Measurements from ENCODE around the gene RETREG1. TPM values are rescaled to one million over a fixed set of nuclear protein-coding genes. Genes with fewer than 3 reads are reported as not detected.
"Not testable (repeated sequence)": the region's sequence is repeated elsewhere in the genome, so short reads cannot be mapped to it uniquely, and the experiment has no call there.

RETREG1 gene
- total RNA-seq, 1 donor from 2014 or later = 8.3 TPM

DNA sequence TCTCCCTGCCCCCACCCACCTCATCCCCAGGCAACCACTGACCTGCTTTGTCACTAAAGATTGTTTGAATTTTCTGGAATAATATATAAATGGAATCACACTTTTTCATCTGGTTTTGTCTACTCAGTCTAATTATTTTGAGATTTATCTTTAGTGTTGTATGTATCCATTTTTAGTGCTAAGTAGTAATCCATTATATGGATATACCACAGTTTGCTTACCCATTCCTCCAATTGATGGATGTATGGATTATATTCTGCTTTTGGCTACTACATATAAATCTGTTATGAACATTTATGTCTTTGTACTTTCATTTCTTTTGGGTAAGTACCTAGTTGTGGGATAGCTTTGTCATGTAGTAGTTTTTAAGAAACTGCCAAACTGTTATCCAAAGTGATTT, 136.7 kb downstream of the RETREG1 start:
- Mint-ChIP-seq H3K27ac (no peak overlapping the region), H3K36me3 (no peaks in the 10 kb centered on the region), H3K27me3 (ENCODE audit: low read depth) (no peaks in the 10 kb centered on the region), H3K4me3 (no peak overlapping the region), H3K4me1 (peaks cover 15% of the 10 kb centered on the region), H3K9me3 (peaks cover 15% of the 10 kb centered on the region)
- TF ChIP-seq, protein P1, sequence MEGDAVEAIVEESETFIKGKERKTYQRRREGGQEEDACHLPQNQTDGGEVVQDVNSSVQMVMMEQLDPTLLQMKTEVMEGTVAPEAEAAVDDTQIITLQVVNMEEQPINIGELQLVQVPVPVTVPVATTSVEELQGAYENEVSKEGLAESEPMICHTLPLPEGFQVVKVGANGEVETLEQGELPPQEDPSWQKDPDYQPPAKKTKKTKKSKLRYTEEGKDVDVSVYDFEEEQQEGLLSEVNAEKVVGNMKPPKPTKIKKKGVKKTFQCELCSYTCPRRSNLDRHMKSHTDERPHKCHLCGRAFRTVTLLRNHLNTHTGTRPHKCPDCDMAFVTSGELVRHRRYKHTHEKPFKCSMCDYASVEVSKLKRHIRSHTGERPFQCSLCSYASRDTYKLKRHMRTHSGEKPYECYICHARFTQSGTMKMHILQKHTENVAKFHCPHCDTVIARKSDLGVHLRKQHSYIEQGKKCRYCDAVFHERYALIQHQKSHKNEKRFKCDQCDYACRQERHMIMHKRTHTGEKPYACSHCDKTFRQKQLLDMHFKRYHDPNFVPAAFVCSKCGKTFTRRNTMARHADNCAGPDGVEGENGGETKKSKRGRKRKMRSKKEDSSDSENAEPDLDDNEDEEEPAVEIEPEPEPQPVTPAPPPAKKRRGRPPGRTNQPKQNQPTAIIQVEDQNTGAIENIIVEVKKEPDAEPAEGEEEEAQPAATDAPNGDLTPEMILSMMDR (IDR thresholded peaks at IDR 0.05; ENCODE audit: unreplicated experiment) = no peak
- no peak for DNase-seq (ENCODE audit: low spot score in 2 of 2, unreplicated experiment in 2 of 2)

DNA sequence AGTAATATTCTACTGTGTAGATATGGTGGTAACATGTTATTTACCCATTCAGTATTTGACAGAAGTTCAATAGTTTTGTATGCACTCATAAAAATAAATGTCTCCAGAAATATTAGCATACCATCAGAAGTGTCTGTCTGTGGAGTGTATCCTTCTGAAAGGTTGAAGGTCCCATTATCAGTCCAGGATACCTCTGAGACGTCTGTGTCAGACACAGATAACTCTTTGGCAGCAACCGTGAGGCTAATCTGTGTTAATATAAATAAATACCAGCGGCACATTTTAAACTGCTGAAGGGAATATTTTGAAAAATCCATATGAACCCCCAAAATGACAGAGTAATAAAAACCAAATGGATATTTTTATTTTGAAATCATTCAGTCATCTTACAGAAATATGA, 139.3 kb downstream of the RETREG1 start:
- Mint-ChIP-seq H3K4me3 (no peak overlapping the region), H3K9me3 (peaks cover 15% of the 10 kb centered on the region)

DNA sequence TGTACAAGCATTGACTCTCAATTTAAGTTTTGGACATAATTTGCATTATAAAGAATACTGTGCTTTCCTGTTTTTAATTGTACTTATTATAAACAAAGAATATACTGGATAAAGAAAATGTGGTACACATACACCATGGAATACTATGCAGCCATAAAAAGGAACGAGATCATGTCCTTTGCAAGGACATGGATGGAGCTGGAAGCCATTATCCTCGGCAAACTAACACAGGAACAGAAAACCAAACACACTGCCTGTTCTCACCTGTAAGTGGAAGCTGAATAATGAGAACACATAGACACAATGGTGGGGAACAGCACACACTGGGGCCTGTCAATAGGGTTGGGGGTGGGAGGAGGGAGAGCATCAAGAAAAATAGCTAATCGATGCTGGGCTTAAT, 140.4 kb downstream of the RETREG1 start:
- DNase-seq (ENCODE audit: low spot score in 2 of 2, unreplicated experiment in 2 of 2); H3K4me1 Mint-ChIP-seq; H3K36me3 Mint-ChIP-seq; H3K27me3 Mint-ChIP-seq (ENCODE audit: low read depth); H3K4me3 Mint-ChIP-seq; H3K27ac Mint-ChIP-seq: not testable (repeated sequence)
- peaks cover 15% of the 10 kb centered on the region for H3K9me3 Mint-ChIP-seq

More for the DNA sequence above, 139.3 kb downstream of the RETREG1 start:
- no peak overlapping the region for H3K27ac Mint-ChIP-seq
- peaks cover 14% of the 10 kb centered on the region for H3K4me1 Mint-ChIP-seq
- H3K36me3 Mint-ChIP-seq = no peaks in the 10 kb centered on the region
- H3K27me3 Mint-ChIP-seq (ENCODE audit: low read depth) = no peaks in the 10 kb centered on the region
- TF ChIP-seq, protein P1 (IDR thresholded peaks at IDR 0.05; ENCODE audit: unreplicated experiment) = no peak
- no peak for DNase-seq (ENCODE audit: low spot score in 2 of 2, unreplicated experiment in 2 of 2)

DNA sequence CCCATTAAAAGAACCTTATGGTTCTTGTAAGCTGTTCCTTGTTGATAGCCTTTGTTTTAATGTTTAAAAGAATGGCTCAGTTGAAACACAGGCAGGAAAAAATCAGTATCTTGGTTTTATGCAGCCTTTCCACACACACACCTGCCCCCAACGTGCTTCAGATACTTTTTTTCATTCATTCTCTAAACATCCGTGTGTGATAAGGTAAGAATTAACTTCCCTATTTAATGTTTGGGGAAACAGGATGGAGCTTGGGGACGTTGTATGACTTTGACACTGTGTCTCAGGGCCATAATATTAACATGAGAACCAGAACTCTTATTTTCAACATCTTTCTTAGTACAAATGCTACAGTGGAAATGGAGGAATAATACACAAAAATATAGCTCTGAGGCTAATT, 145.4 kb downstream of the RETREG1 start:
- TF ChIP-seq, protein P1 (IDR thresholded peaks at IDR 0.05; ENCODE audit: unreplicated experiment) = no peak
- DNase-seq (ENCODE audit: low spot score in 2 of 2, unreplicated experiment in 2 of 2) = no peak
- Mint-ChIP-seq H3K27me3 (ENCODE audit: low read depth) (no peaks in the 10 kb centered on the region), H3K27ac (no peak overlapping the region), H3K9me3 (no peaks in the 10 kb centered on the region), H3K36me3 (no peaks in the 10 kb centered on the region), H3K4me3 (no peak overlapping the region), H3K4me1 (peaks cover 19% of the 10 kb centered on the region)

DNA sequence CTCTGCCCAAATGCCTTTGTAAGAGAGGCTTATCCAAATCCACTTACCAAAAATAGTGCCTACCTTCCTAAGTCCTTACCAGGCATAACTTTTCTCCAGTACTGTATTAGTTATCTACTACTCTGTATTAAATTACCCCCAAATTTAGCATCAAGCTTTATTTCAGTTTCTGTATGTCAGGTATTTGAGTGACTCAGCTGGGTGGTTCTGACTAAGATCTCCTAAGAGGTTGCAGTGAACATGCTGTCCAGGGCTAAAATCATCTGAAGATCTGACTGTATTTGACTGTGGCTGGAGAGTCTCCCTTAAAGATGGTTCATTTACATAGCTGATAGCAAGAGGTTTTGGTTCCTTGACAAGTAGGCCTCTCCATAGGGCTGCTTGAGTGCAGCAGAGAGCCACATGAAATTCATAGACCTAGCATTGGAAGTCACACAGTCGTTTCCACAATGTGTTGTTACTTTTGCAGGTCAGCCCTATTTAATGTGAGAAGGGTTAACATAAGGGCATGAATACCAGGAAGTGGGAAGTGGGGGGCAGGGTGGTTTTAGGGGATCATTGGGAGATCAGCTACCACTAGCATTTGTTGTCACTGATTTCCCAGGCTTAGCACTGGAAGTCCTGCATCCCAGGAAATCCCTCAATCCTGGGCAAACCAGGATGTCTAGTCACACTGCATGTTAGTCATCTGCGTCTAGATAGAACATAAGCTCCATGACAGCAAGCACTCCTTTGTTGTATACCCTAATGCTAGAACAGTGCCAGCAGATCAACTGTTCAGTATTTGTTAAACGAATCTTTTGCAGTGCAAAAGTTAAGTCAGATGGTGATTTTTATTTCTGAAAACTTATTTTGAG, 149.2 kb downstream of the RETREG1 start:
- TF ChIP-seq, protein P1 (IDR thresholded peaks at IDR 0.05; ENCODE audit: unreplicated experiment) = no peak
- H3K4me1 Mint-ChIP-seq = peaks cover 42% of the 10 kb centered on the region
- H3K27me3 Mint-ChIP-seq (ENCODE audit: low read depth) = no peaks in the 10 kb centered on the region
- no peaks in the 10 kb centered on the region for H3K36me3 Mint-ChIP-seq
- no peaks in the 10 kb centered on the region for H3K9me3 Mint-ChIP-seq
- DNase-seq (ENCODE audit: low spot score in 2 of 2, unreplicated experiment in 2 of 2) = no peak
- peak overlapping the region; percentile 93 for H3K4me3 Mint-ChIP-seq
- H3K27ac Mint-ChIP-seq = peak overlapping the region; percentile 54

DNA sequence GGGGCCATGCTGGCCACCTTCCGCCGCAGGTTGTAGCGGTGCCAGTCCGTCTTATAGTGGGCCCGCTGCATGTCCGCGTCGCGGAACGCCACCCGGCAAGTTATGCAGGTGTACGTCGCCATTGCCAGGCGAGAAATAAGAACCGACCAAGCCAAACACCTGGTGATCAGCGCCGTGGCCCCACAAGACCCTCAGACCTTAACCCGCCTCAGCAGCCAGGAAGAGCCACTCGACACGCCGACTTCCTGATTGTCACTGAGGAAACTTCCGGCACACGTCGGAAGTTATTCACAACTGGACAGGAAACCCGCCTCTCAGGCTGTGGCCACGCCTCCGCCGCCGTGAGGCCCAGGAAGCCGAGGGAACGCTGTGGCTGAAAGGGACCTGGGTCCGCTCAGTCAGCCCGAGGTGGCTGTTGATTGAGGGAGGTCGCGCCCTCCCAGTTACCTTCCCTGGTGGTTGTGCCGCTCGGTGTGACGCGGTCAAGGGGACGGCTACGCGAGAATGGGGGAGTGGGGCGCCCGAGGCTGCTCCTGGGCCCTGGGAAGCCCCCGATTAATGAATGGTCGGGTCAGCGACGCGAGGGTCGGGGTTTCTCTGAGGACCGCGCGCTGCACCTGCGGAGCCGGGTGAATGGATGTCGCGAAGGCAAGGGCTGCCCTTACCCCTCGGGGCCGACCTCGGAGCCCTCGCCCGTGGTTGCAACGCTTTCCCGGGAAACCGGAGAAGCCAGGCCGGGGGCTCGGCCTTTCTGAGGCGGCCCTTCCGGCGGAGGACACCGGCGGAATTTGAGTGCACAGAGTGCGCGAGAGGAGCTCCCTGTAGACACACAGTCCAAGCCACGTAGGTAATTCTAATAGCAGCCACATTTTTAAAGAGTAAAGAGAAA, 151.0 kb downstream of the RETREG1 start, which contains the start of gene ZNF622:
ZNF622 (minus strand) TSS at position 257 of the 889 bp plus-strand sequence; CDS start at position 122, 135 bp downstream.
- Mint-ChIP-seq H3K27me3 (ENCODE audit: low read depth) (no peaks in the 10 kb centered on the region), H3K9me3 (no peaks in the 10 kb centered on the region), H3K4me3 (peak within 1 kb of the TSS; percentile 93), H3K36me3 (peaks cover 10% of the 10 kb centered on the region), H3K27ac (peak within 1 kb of the TSS; percentile 96), H3K4me1 (peaks cover 42% of the 10 kb centered on the region)
- TF ChIP-seq, protein P1 (IDR thresholded peaks at IDR 0.05; ENCODE audit: unreplicated experiment) = no peak
- peak; percentile 60 to 84 for DNase-seq (ENCODE audit: low spot score in 2 of 2, unreplicated experiment in 2 of 2)

Measured in mesothelial cell of epicardium (in vitro differentiated cells).